Stimulated activated CD8-positive, alpha-beta memory T cell treated with anti-CD3 and anti-CD28 coated beads, Interleukin-12 subunit alpha, Interleukin-12 subunit beta, amount 100 ng/mL, for 4 hours (primary cell): Measurements from ENCODE around the gene RBM44.

Source experiments
- DNase-seq: peaks from one replicate; pipeline ENCODE4 v3.0.0-alpha.2; 2020; ENCODE audit warnings: low read depth

Gene RBM44

GRCh38 chr2:237885111-237885930 is 86.7 kb downstream of the RBM44 start:
- DNase-seq: no peak

GRCh38 chr2:237885931-237886684 is 87.5 kb downstream of the RBM44 start:
- DNase-seq: no peak

- DNase-seq: no peak
Measured at GRCh38 chr2:237886685-237887481, 88.3 kb downstream of the RBM44 start.

- DNase-seq: no peak
Measured at GRCh38 chr2:237888389-237888788, 89.8 kb downstream of the RBM44 start.

- no peak for DNase-seq
Measured at GRCh38 chr2:237889016-237889415, 90.4 kb downstream of the RBM44 start.

- DNase-seq: no peak
Measured at GRCh38 chr2:237889811-237890210, 91.2 kb downstream of the RBM44 start.
